Hepatocyte (in vitro differentiated cells): ENCODE measurements around the gene MNT. TPM values are rescaled to one million over a fixed set of nuclear protein-coding genes. Genes with fewer than 3 reads are reported as not detected.
A peak's percentile ranks its signal among the peaks of the same experiment; 100 is the strongest.
"Not testable (repeated sequence)": the region's sequence is repeated elsewhere in the genome, so short reads cannot be mapped to it uniquely, and the experiment has no call there.

ENCODE experiments used
- DNase-seq: peaks from one replicate; pipeline ENCODE4 v3.0.0-alpha.2; 2016; ENCODE audit warnings: low spot score
- H2AFZ ChIP-seq: fragments of 200-600 bp; sonication (generic); 2 replicates; pipeline ENCODE4 v1.6.0; 2016; ENCODE audit warnings: antibody characterized with exemption, mild to moderate bottlenecking
- H3K27ac ChIP-seq: fragments of 200-600 bp; sonication (generic); 2 replicates; pipeline ENCODE4 v1.5.1; 2016; ENCODE audit warnings: mild to moderate bottlenecking
- H3K27me3 ChIP-seq: fragments of 200-600 bp; sonication (generic); 2 replicates; pipeline ENCODE4 v1.6.1; 2016
- H3K36me3 ChIP-seq: fragments of 200-600 bp; sonication (generic); replicated peaks from 2 replicates; pipeline ENCODE4 v1.5.1; 2016; ENCODE audit warnings: low read depth; ENCODE audit not compliant: insufficient read depth
- H3K4me1 ChIP-seq: fragments of 200-600 bp; sonication (generic); 2 replicates; pipeline ENCODE4 v1.5.1; 2016; ENCODE audit warnings: mild to moderate bottlenecking, moderate library complexity; ENCODE audit not compliant: insufficient read depth
- H3K4me2 ChIP-seq: fragments of 200-600 bp; sonication (generic); 2 replicates; pipeline ENCODE4 v1.6.0; 2016
- H3K4me3 ChIP-seq: fragments of 200-600 bp; sonication (generic); 2 replicates; pipeline ENCODE4 v1.5.1; 2016; ENCODE audit warnings: mild to moderate bottlenecking
- H3K79me2 ChIP-seq: fragments of 200-600 bp; sonication (generic); 2 replicates; pipeline ENCODE4 v1.6.0; 2017; ENCODE audit warnings: mild to moderate bottlenecking
- H3K9me2 ChIP-seq: fragments of 200-600 bp; sonication (generic); replicated peaks from 2 replicates; pipeline ENCODE4 v1.6.0; 2017; ENCODE audit warnings: mild to moderate bottlenecking; ENCODE audit not compliant: insufficient read depth
- H3K9me3 ChIP-seq: fragments of 200-600 bp; sonication (generic); 2 replicates; pipeline ENCODE4 v1.5.1; 2016; ENCODE audit warnings: low read depth, mild to moderate bottlenecking
- H4K20me1 ChIP-seq: fragments of 200-600 bp; sonication (generic); 2 replicates; pipeline ENCODE4 v1.6.0; 2016; ENCODE audit warnings: mild to moderate bottlenecking; ENCODE audit not compliant: insufficient read depth, poor library complexity, severe bottlenecking
- CTCF ChIP-seq: fragments of 200-600 bp; sonication (generic); IDR thresholded peaks from 2 replicates; pipeline ENCODE4 v1.5.1; 2016; ENCODE audit warnings: antibody characterized with exemption, mild to moderate bottlenecking; ENCODE audit not compliant: poor library complexity
- EZH2 ChIP-seq: fragments of 200-600 bp; sonication (generic); IDR thresholded peaks from 2 replicates; pipeline ENCODE4 v1.6.1; 2016; ENCODE audit warnings: antibody characterized with exemption, mild to moderate bottlenecking, borderline replicate concordance
- EZH2phosphoT487 ChIP-seq: fragments of 200-600 bp; sonication (generic); IDR thresholded peaks from one replicate; pipeline ENCODE4 v1.6.1; 2018; ENCODE audit warnings: antibody characterized with exemption, mild to moderate bottlenecking, low read depth, moderate library complexity; ENCODE audit not compliant: unreplicated experiment, severe bottlenecking
- WGBS: methylation state at CpG from one replicate; pipeline ENCODE4 v1.1.6; 2016; ENCODE audit warnings: low lambda C conversion rate; ENCODE audit errors: missing lambda C conversion rate; 5-methylcytosine and 5-hydroxymethylcytosine counted together
- polyA plus RNA-seq: library from polyadenylated mRNA; unstranded; fragments of >200 nt; fragmentation: Nextera tagmentation; extraction: Ambion mirVana; gene quantifications from 2 replicates; pipeline ENCODE4 v1.2.1, GENCODE V29; 2016
- total RNA-seq: library from RNA; depleted of rRNA; stranded (reverse); fragments of >200 nt; gene quantifications from 2 replicates; pipeline ENCODE4 v1.2.3, GENCODE V29; 2014

The MNT gene
- total RNA-seq (4.9 and 11.2 TPM in 2 replicates), polyA plus RNA-seq (8.9 and 9.9 TPM in 2 replicates)

- peak within 1 kb of the TSS; percentile 97 for H3K4me3 ChIP-seq
- H2AFZ ChIP-seq, result peak within 1 kb of the TSS; percentile 53
- no peak for TF ChIP-seq CTCF
- H3K27ac ChIP-seq, result peak within 1 kb of the TSS; percentile 99
- H3K9me2 ChIP-seq, result no peaks in the 10 kb centered on the region
- H3K36me3 ChIP-seq, result no peaks in the 10 kb centered on the region
- no peaks in the 10 kb centered on the region for H3K27me3 ChIP-seq
- no peaks in the 10 kb centered on the region for H3K9me3 ChIP-seq
- H3K4me1 ChIP-seq, result peaks cover 35% of the 10 kb centered on the region
- peak within 1 kb of the TSS; percentile 95 for H3K4me2 ChIP-seq
- peak; percentile 97 for DNase-seq
- under 1% methylated on average over 30 of the region's 51 CpGs for WGBS
- H4K20me1 ChIP-seq, result peaks cover 5% of the 10 kb centered on the region
- peaks cover 30% of the 10 kb centered on the region for H3K79me2 ChIP-seq
Observed at GRCh38 chr17:2400877-2401425, at the start of gene MNT. MNT (minus strand) TSS chr17:2401060; CDS start chr17:2400712, 348 bp downstream.

GRCh38 chr17:2450016-2450650 is 49.3 kb upstream of the MNT start:
- no peak for DNase-seq
- no peak overlapping the region for H3K4me2 ChIP-seq
- no peaks in the 10 kb centered on the region for H3K36me3 ChIP-seq
- H2AFZ ChIP-seq, result no peak overlapping the region
- no peak overlapping the region for H3K4me3 ChIP-seq
- no peaks in the 10 kb centered on the region for H3K9me3 ChIP-seq
- no peaks in the 10 kb centered on the region for H4K20me1 ChIP-seq
- H3K9me2 ChIP-seq, result no peaks in the 10 kb centered on the region
- no peaks in the 10 kb centered on the region for H3K79me2 ChIP-seq
- H3K27ac ChIP-seq, result no peak overlapping the region
- H3K4me1 ChIP-seq, result no peaks in the 10 kb centered on the region
- TF ChIP-seq EZH2phosphoT487, result no peak
- no peak for TF ChIP-seq EZH2
- no peak for TF ChIP-seq CTCF
- H3K27me3 ChIP-seq, result no peaks in the 10 kb centered on the region
- 86% methylated on average over 5 of the region's 5 CpGs for WGBS

GRCh38 chr17:2449486-2449885 is 48.6 kb upstream of the MNT start:
- DNase-seq, result no peak
- Histone ChIP-seq H3K27me3 (no peaks in the 10 kb centered on the region), H3K36me3 (no peaks in the 10 kb centered on the region), H3K27ac (no peak overlapping the region), H3K4me1 (no peaks in the 10 kb centered on the region), H3K79me2 (no peaks in the 10 kb centered on the region), H3K9me3 (no peaks in the 10 kb centered on the region), H3K4me3 (no peak overlapping the region), H4K20me1 (no peaks in the 10 kb centered on the region), H3K9me2 (no peaks in the 10 kb centered on the region), H3K4me2 (no peak overlapping the region), H2AFZ (no peak overlapping the region)
- 68% methylated on average over 2 of the region's 2 CpGs for WGBS
- no peak for TF ChIP-seq CTCF
- TF ChIP-seq EZH2, result no peak
- no peak for TF ChIP-seq EZH2phosphoT487

- DNase-seq, H3K9me2 ChIP-seq, H3K27me3 ChIP-seq, H3K9me3 ChIP-seq, H3K4me3 ChIP-seq, H3K27ac ChIP-seq, H4K20me1 ChIP-seq, H3K79me2 ChIP-seq, H3K36me3 ChIP-seq, H3K4me1 ChIP-seq, H2AFZ ChIP-seq, H3K4me2 ChIP-seq: not testable (repeated sequence)
- WGBS, result no CpG with 5 or more reads among the region's 29 CpGs
Observed at GRCh38 chr17:2447479-2447878, 46.6 kb upstream of the MNT start.
